Transverse colon (tissue), 4 donors: Measurements from ENCODE around the gene DTWD2. TPM values are rescaled to one million over a fixed set of nuclear protein-coding genes. Genes with fewer than 3 reads are reported as not detected.

Experiments used
- DNase-seq: peaks from one replicate; pipeline ENCODE4 v3.0.0-alpha.2; 2019
- H3K27ac ChIP-seq, 4 donors: fragments of 200-600 bp; sonication (generic); 2 replicates each; pipeline ENCODE4 v1.5.1; 2016 to 2018; ENCODE audit warnings: inconsistent platforms in 4 of 4
- H3K27me3 ChIP-seq: fragments of 200-600 bp; sonication (generic); 2 replicates; pipeline ENCODE4 v1.5.1; 2017; ENCODE audit warnings: inconsistent platforms
- H3K36me3 ChIP-seq, 4 donors: fragments of 200-600 bp; sonication (generic); 2 replicates each; pipeline ENCODE4 v1.5.1; 2017 to 2019; ENCODE audit warnings: inconsistent platforms in 4 of 4
- H3K4me1 ChIP-seq, 4 donors: fragments of 200-600 bp; sonication (generic); 2 replicates each; pipeline ENCODE4 v1.5.1; 2017 to 2020; ENCODE audit warnings: inconsistent platforms in 4 of 4
- H3K4me3 ChIP-seq, 4 donors: fragments of 200-600 bp; sonication (generic); 1 replicate in 1 of 4; 2 replicates in 3 of 4; pipeline versions ENCODE4 v1.5.1 to v1.6.1; 2017 to 2019; ENCODE audit warnings: inconsistent platforms in 4 of 4
- H3K9me3 ChIP-seq, 2 donors: fragments of 200-600 bp; sonication (generic); 2 replicates each; pipeline ENCODE4 v1.5.1; 2017 to 2019; ENCODE audit warnings: inconsistent platforms in 2 of 2
- CTCF ChIP-seq, 5 experiments: fragments of 200-600 bp in 3 of 5; fragments of 450-650 bp in 2 of 5; sonication (generic) in 3 of 5; IDR thresholded peaks; 1 replicate in 2 of 5; 2 replicates in 3 of 5; pipeline ENCODE4 v1.5.1; 2016 to 2017; ENCODE audit warnings: antibody characterized with exemption in 5 of 5, inconsistent platforms in 3 of 5, mild to moderate bottlenecking in 2 of 5, moderate library complexity in 1 of 5
- EP300 ChIP-seq: sonication (generic); formaldehyde crosslinking; IDR thresholded peaks from one replicate; pipeline ENCODE4 v1.6.1; 2017; ENCODE audit warnings: antibody characterized with exemption, low read depth
- POLR2A ChIP-seq: fragments of 450-650 bp; IDR thresholded peaks from one replicate; pipeline ENCODE4 v1.6.1; 2016; ENCODE audit warnings: antibody characterized with exemption, mild to moderate bottlenecking, moderate library complexity
- POLR2AphosphoS5 ChIP-seq, 3 donors: sonication (generic); formaldehyde crosslinking; IDR thresholded peaks; one replicate each; pipeline ENCODE4 v1.6.1; 2016; ENCODE audit warnings: antibody characterized with exemption in 3 of 3
- WGBS, 2 donors: methylation state at CpG; one replicate each; pipeline ENCODE4 v1.1.5; 2018; ENCODE audit warnings: low coverage in 1 of 2; 5-methylcytosine and 5-hydroxymethylcytosine counted together
- in situ Hi-C, 4 donors: fragments of 200-750 bp; cut with MboI; loops; one replicate each; pipeline versions ENCODE4 v1.15.0 to v1.15.1; 2017; ENCODE audit warnings: low sequenced_read_pairs in 3 of 4, low pct_ligation_motif_present in 1 of 4, low pct_unique_long_range_greater_than_20kb in 1 of 4
- intact Hi-C: fragments of 100-400 bp; cut with DNase I; formaldehyde crosslinking; loops from one replicate; pipeline ENCODE4 v1.15.1; 2023; ENCODE audit warnings: low total_unique reads
- total RNA-seq, 4 donors: library from RNA; depleted of rRNA; stranded (reverse); fragments of >200 nt; gene quantifications; one replicate each; pipeline ENCODE4 v1.1.0, GENCODE V29; 2016

DTWD2 gene
- total RNA-seq, 4 donors from 2014 or later: 13.1 to 34.0 (median 23.0) TPM

- WGBS, 2 donors: 83 to 94% methylated on average over 1 of the region's 1 CpG
- Histone ChIP-seq H3K4me3 (no peak overlapping the region), H3K4me1 (peaks cover 0 to 4% (median 0%) of the 10 kb centered on the region in 4 donors), H3K9me3 (no peaks in the 10 kb centered on the region), H3K27ac (no peak overlapping the region), H3K27me3 (no peaks in the 10 kb centered on the region), H3K36me3 (no peaks in the 10 kb centered on the region)
- in situ Hi-C loops (no loop called here), intact Hi-C loops (no loop called here)
- TF ChIP-seq POLR2A (no peak), EP300 (no peak), POLR2AphosphoS5 (IDR thresholded peaks at IDR 0.05) (no peak), CTCF (IDR thresholded peaks at IDR 0.05) (no peak)
- DNase-seq: no peak
Observed at GRCh38 chr5:118933703-118934102, 54.6 kb downstream of the DTWD2 start.

GRCh38 chr5:118931564-118931963 is 56.8 kb downstream of the DTWD2 start:
- Histone ChIP-seq H3K4me1 (no peaks in the 10 kb centered on the region), H3K4me3 (no peak overlapping the region), H3K27ac (no peak overlapping the region), H3K9me3 (no peaks in the 10 kb centered on the region), H3K36me3 (no peaks in the 10 kb centered on the region), H3K27me3 (no peaks in the 10 kb centered on the region)
- in situ Hi-C loops (no loop called here), intact Hi-C loops (no loop called here)
- WGBS, 2 donors: 82 to 100% methylated on average over 1 of the region's 1 CpG
- TF ChIP-seq EP300 (no peak), CTCF (IDR thresholded peaks at IDR 0.05) (no peak), POLR2A (no peak), POLR2AphosphoS5 (IDR thresholded peaks at IDR 0.05) (no peak)
- no peak for DNase-seq

GRCh38 chr5:118924006-118924389 is 64.3 kb downstream of the DTWD2 start:
- no peak overlapping the region for H3K27ac ChIP-seq
- TF ChIP-seq CTCF (IDR thresholded peaks at IDR 0.05) (no peak), POLR2AphosphoS5 (IDR thresholded peaks at IDR 0.05) (no peak), EP300 (no peak), POLR2A (no peak)
- in situ Hi-C loops: no loop called here
- no peak for DNase-seq
- H3K4me3 ChIP-seq: no peak overlapping the region
- no peaks in the 10 kb centered on the region for H3K4me1 ChIP-seq
- no peaks in the 10 kb centered on the region for H3K36me3 ChIP-seq
- WGBS, 2 donors: 80% methylated on average over 1 of the region's 1 CpG; no CpG with 5 or more reads in 1 of the 2 donors
- H3K27me3 ChIP-seq: no peaks in the 10 kb centered on the region
- no peaks in the 10 kb centered on the region for H3K9me3 ChIP-seq
- intact Hi-C loops: no loop called here

- Histone ChIP-seq H3K36me3 (no peaks in the 10 kb centered on the region), H3K9me3 (no peaks in the 10 kb centered on the region), H3K27me3 (no peaks in the 10 kb centered on the region), H3K4me1 (no peaks in the 10 kb centered on the region), H3K4me3 (no peak overlapping the region), H3K27ac (no peak overlapping the region)
- no peak for DNase-seq
- 85 to 88% methylated on average over 5 to 15 of the region's 15 CpGs for WGBS, 2 donors
- no peak for TF ChIP-seq POLR2A
- TF ChIP-seq POLR2AphosphoS5 (IDR thresholded peaks at IDR 0.05): no peak
- no peak for TF ChIP-seq EP300
- no peak for TF ChIP-seq CTCF (IDR thresholded peaks at IDR 0.05)
- intact Hi-C loops: no loop called here
- in situ Hi-C loops: no loop called here
Observed at GRCh38 chr5:118923295-118924005, 64.9 kb downstream of the DTWD2 start.
